GM11168 (cell line): ENCODE data around the gene SCO1.

ENCODE experiments used
- in situ Hi-C: fragments of 300-500 bp; cut with MboI; formaldehyde crosslinking; loops from one replicate; pipeline ENCODE4 v1.12.0; 2022; ENCODE audit warnings: low sequenced_read_pairs; ENCODE audit not compliant: unreplicated experiment

Gene SCO1

GRCh38 chr17:10623737-10624338, 73.5 kb downstream of the SCO1 start:
- in situ Hi-C loops: loop anchor here (25.0 kb wide), 1 partner anchor 712 kb away; the partner anchor contains the start of gene RCVRN

- in situ Hi-C loops: loop anchor here (25.0 kb wide), 1 partner anchor 711 kb away; the partner anchor contains the start of gene RCVRN
Measured at GRCh38 chr17:10622617-10623485, 74.5 kb downstream of the SCO1 start.
